WTC11 (cell line): ENCODE data around the gene CRLF1. TPM values are rescaled to one million over a fixed set of nuclear protein-coding genes. Genes with fewer than 3 reads are reported as not detected.

ENCODE experiments used
- ATF1 ChIP-seq: sonication (generic); formaldehyde crosslinking; IDR thresholded peaks from 2 replicates; pipeline ENCODE4 v1.8.1; 2023; ENCODE audit warnings: mild to moderate bottlenecking, moderate library complexity, missing genetic modification reagents
- ATF2 ChIP-seq: sonication (generic); formaldehyde crosslinking; IDR thresholded peaks from 2 replicates; pipeline ENCODE4 v1.8.1; 2022; ENCODE audit warnings: low read depth, missing genetic modification reagents, borderline replicate concordance
- ATF3 ChIP-seq: sonication (generic); formaldehyde crosslinking; conservative IDR thresholded peaks from 2 replicates; pipeline ENCODE4 v1.8.1; 2022; ENCODE audit warnings: mild to moderate bottlenecking, missing genetic modification reagents
- CREB1 ChIP-seq: sonication (generic); formaldehyde crosslinking; IDR thresholded peaks from 2 replicates; pipeline ENCODE4 v1.8.0; 2023; ENCODE audit warnings: mild to moderate bottlenecking, missing genetic modification reagents
- CREM ChIP-seq: sonication (generic); formaldehyde crosslinking; IDR thresholded peaks from 2 replicates; pipeline ENCODE4 v1.8.1; 2022; ENCODE audit warnings: mild to moderate bottlenecking, missing genetic modification reagents, moderate library complexity
- E2F5 ChIP-seq: sonication (generic); formaldehyde crosslinking; IDR thresholded peaks from 2 replicates; pipeline ENCODE4 v1.8.1; 2022; ENCODE audit warnings: mild to moderate bottlenecking, moderate library complexity, missing genetic modification reagents
- EMX1 ChIP-seq: fragments of 250-450 bp; sonication (Bioruptor Pico); IDR thresholded peaks from 2 replicates; pipeline ENCODE4 v1.8.0; 2021; ENCODE audit warnings: mild to moderate bottlenecking
- FOXP4 ChIP-seq: sonication (generic); formaldehyde crosslinking; IDR thresholded peaks from 2 replicates; pipeline ENCODE4 v1.8.0; 2022; ENCODE audit warnings: mild to moderate bottlenecking, missing genetic modification reagents
- GABPB1 ChIP-seq: sonication (generic); formaldehyde crosslinking; IDR thresholded peaks from 2 replicates; pipeline ENCODE4 v1.8.1; 2023; ENCODE audit warnings: mild to moderate bottlenecking, missing genetic modification reagents
- KAT7 ChIP-seq: sonication (generic); formaldehyde crosslinking; IDR thresholded peaks from 2 replicates; pipeline ENCODE4 v1.8.1; 2023; ENCODE audit warnings: missing genetic modification reagents, mild to moderate bottlenecking, borderline replicate concordance
- MAX ChIP-seq: sonication (generic); formaldehyde crosslinking; IDR thresholded peaks from 2 replicates; pipeline ENCODE4 v1.8.0; 2022; ENCODE audit warnings: mild to moderate bottlenecking, missing genetic modification reagents
- MLX ChIP-seq: sonication (generic); formaldehyde crosslinking; IDR thresholded peaks from 2 replicates; pipeline ENCODE4 v1.8.1; 2023; ENCODE audit warnings: mild to moderate bottlenecking, missing genetic modification reagents, moderate library complexity
- MXD4 ChIP-seq: fragments of 250-450 bp; sonication (Bioruptor Pico); IDR thresholded peaks from 2 replicates; pipeline ENCODE4 v1.8.0; 2021; ENCODE audit warnings: mild to moderate bottlenecking, moderate library complexity, borderline replicate concordance
- NFE2L1 ChIP-seq: sonication (generic); formaldehyde crosslinking; IDR thresholded peaks from 2 replicates; pipeline ENCODE4 v1.8.1; 2023; ENCODE audit warnings: missing genetic modification reagents
- NR1H2 ChIP-seq: sonication (generic); formaldehyde crosslinking; IDR thresholded peaks from 2 replicates; pipeline ENCODE4 v1.9.0; 2021; ENCODE audit warnings: mild to moderate bottlenecking, moderate library complexity, missing genetic modification reagents
- NR3C1 ChIP-seq: sonication (generic); formaldehyde crosslinking; conservative IDR thresholded peaks from 2 replicates; pipeline ENCODE4 v1.8.1; 2023; ENCODE audit warnings: low read depth, mild to moderate bottlenecking, missing genetic modification reagents
- RORB ChIP-seq: fragments of 250-450 bp; sonication (Bioruptor Pico); IDR thresholded peaks from 2 replicates; pipeline ENCODE4 v1.9.0; 2021; ENCODE audit warnings: mild to moderate bottlenecking
- TCF7 ChIP-seq: sonication (generic); formaldehyde crosslinking; IDR thresholded peaks from 2 replicates; pipeline ENCODE4 v1.8.0; 2022; ENCODE audit warnings: mild to moderate bottlenecking, low read depth, missing genetic modification reagents, moderate library complexity
- USF1 ChIP-seq: sonication (generic); formaldehyde crosslinking; IDR thresholded peaks from 2 replicates; pipeline ENCODE4 v1.8.0; 2022; ENCODE audit warnings: mild to moderate bottlenecking, missing genetic modification reagents
- ZNF138 ChIP-seq: sonication (generic); formaldehyde crosslinking; conservative IDR thresholded peaks from 2 replicates; pipeline ENCODE4 v1.8.1; 2022; ENCODE audit warnings: mild to moderate bottlenecking, moderate library complexity, missing genetic modification reagents
- ZNF281 ChIP-seq: sonication (generic); formaldehyde crosslinking; IDR thresholded peaks from 2 replicates; pipeline ENCODE4 v1.8.0; 2023; ENCODE audit warnings: mild to moderate bottlenecking, missing genetic modification reagents
- ZNF317 ChIP-seq: sonication (generic); formaldehyde crosslinking; IDR thresholded peaks from 2 replicates; pipeline ENCODE4 v1.8.1; 2023; ENCODE audit warnings: low read depth, mild to moderate bottlenecking, moderate library complexity, missing genetic modification reagents, borderline replicate concordance
- ZNF396 ChIP-seq: fragments of 250-450 bp; sonication (Bioruptor Pico); IDR thresholded peaks from 2 replicates; pipeline ENCODE4 v1.8.0; 2021; ENCODE audit warnings: mild to moderate bottlenecking, moderate library complexity, borderline replicate concordance
- ZNF532 ChIP-seq: fragments of 250-450 bp; sonication (Bioruptor Pico); IDR thresholded peaks from 2 replicates; pipeline ENCODE4 v1.9.0; 2021; ENCODE audit warnings: mild to moderate bottlenecking, borderline replicate concordance
- total RNA-seq: library from RNA; stranded (reverse); gene quantifications from 3 replicates; pipeline ENCODE4 v1.2.3, GENCODE V29; 2021

Gene CRLF1
- total RNA-seq, 1 experiment from 2014 or later: 36.4 TPM

GRCh38 chr19:18588611-18589379 lies 17.8 kb downstream of the CRLF1 start, which contains the start of gene REX1BD (continued):
- peak; percentile 90; the same call in 1 of the 2 replicates for TF ChIP-seq E2F5 (CRISPR knock-in tag)
- TF ChIP-seq FOXP4: 0 out of 2 replicates have a peak, but pooled peaks have one; percentile 67
- peak; percentile 84; the same call in 1 of the 2 replicates for TF ChIP-seq TCF7 (CRISPR knock-in tag)
- peak; percentile 81; the same call in 1 of the 2 replicates for TF ChIP-seq KAT7 (CRISPR knock-in tag)
- TF ChIP-seq ZNF532: no peak
- 0 out of 2 replicates have a peak, but pooled peaks have one; percentile 49 for TF ChIP-seq USF1
- TF ChIP-seq ZNF317 (CRISPR knock-in tag): peak; percentile 62; the same call in 1 of the 2 replicates
- TF ChIP-seq NFE2L1: peak; percentile 95
- no peak for TF ChIP-seq MXD4 (CRISPR knock-in tag)
- no peak for TF ChIP-seq EMX1
- TF ChIP-seq MLX (CRISPR knock-in tag): no peak
- TF ChIP-seq GABPB1 (CRISPR knock-in tag): no peak; the same call in 1 of the 2 replicates
- TF ChIP-seq ATF1 (CRISPR knock-in tag): no peak; the same call in 1 of the 2 replicates
- no peak for TF ChIP-seq CREB1 (CRISPR knock-in tag)
- TF ChIP-seq ZNF138 (CRISPR knock-in tag): peak; percentile 90
- no peak for TF ChIP-seq RORB
- TF ChIP-seq NR3C1: 0 out of 2 replicates have a peak, but pooled peaks have one; percentile 69
- TF ChIP-seq ATF2 (CRISPR knock-in tag): peak; percentile 27; the same call in 1 of the 2 replicates
- TF ChIP-seq CREM (CRISPR knock-in tag): peak; percentile 59; the same call in 1 of the 2 replicates
- no peak for TF ChIP-seq ATF3
- no peak for TF ChIP-seq ZNF281 (CRISPR knock-in tag)
- peak; percentile 60; the same call in 1 of the 2 replicates for TF ChIP-seq MAX (CRISPR knock-in tag)
- no peak for TF ChIP-seq ZNF396 (CRISPR knock-in tag)
- TF ChIP-seq NR1H2 (CRISPR knock-in tag): no peak
